Neural cell (in vitro differentiated cells): ENCODE data around the gene CEMIP. TPM values are rescaled to one million over a fixed set of nuclear protein-coding genes. Genes with fewer than 3 reads are reported as not detected.

ENCODE experiments used
- H2AFZ ChIP-seq: fragments of 200-600, 300-800 bp; sonication (generic), shearing (Covaris generic); 2 replicates; pipeline ENCODE4 v1.6.0; 2014; ENCODE audit warnings: low read depth, mild to moderate bottlenecking, antibody characterized with exemption, low read length, moderate library complexity
- H3F3A ChIP-seq: fragments of 200-600 bp; shearing (Covaris generic); 2 replicates; pipeline ENCODE4 v1.6.1; 2016; ENCODE audit warnings: mild to moderate bottlenecking, moderate library complexity, mixed read lengths, antibody characterized with exemption, low read length; ENCODE audit not compliant: insufficient read depth, poor library complexity, severe bottlenecking
- H3K27ac ChIP-seq: fragments of 200-600, 300-800 bp; sonication (generic), shearing (Covaris generic); 2 replicates; pipeline ENCODE4 v1.5.1; 2014; ENCODE audit warnings: mild to moderate bottlenecking, low read length, moderate library complexity
- H3K27me3 ChIP-seq: fragments of 300-800, 200-600 bp; sonication (generic), shearing (Covaris generic); 2 replicates; pipeline ENCODE4 v1.6.0; 2014; ENCODE audit warnings: mild to moderate bottlenecking, low read depth, low read length, moderate library complexity; ENCODE audit not compliant: insufficient read depth
- H3K36me3 ChIP-seq: fragments of 300-800, 200-600 bp; sonication (generic), shearing (Covaris generic); 2 replicates; pipeline ENCODE4 v1.5.1; 2014; ENCODE audit warnings: mild to moderate bottlenecking, antibody characterized with exemption, low read length, moderate library complexity; ENCODE audit not compliant: insufficient read depth
- H3K4me2 ChIP-seq: fragments of 300-800, 200-600 bp; sonication (generic), shearing (Covaris generic); 2 replicates; pipeline ENCODE4 v1.6.0; 2014; ENCODE audit warnings: mild to moderate bottlenecking, low read length
- H3K4me3 ChIP-seq: fragments of 300-800, 200-600 bp; sonication (generic), shearing (Covaris generic); 2 replicates; pipeline ENCODE4 v1.5.1; 2014; ENCODE audit warnings: mild to moderate bottlenecking, low read length, moderate library complexity
- H3K79me2 ChIP-seq: fragments of 200-600 bp; shearing (Covaris generic); replicated peaks from 2 replicates; pipeline ENCODE4 v1.6.0; 2014; ENCODE audit warnings: mild to moderate bottlenecking, low read length, moderate library complexity; ENCODE audit not compliant: insufficient read depth
- H3K9ac ChIP-seq: fragments of 300-800, 200-600 bp; sonication (generic), shearing (Covaris generic); 2 replicates; pipeline ENCODE4 v1.6.1; 2016; ENCODE audit warnings: mild to moderate bottlenecking, low read length, mixed read lengths
- H3K9me2 ChIP-seq: fragments of 200-600 bp; shearing (Covaris generic); 2 replicates; pipeline ENCODE4 v1.6.1; 2016; ENCODE audit warnings: mild to moderate bottlenecking, low read length, mixed read lengths; ENCODE audit not compliant: insufficient read depth
- H3K9me3 ChIP-seq: fragments of 200-600, 300-800 bp; sonication (generic), shearing (Covaris generic); 2 replicates; pipeline ENCODE4 v1.6.1; 2016; ENCODE audit warnings: mild to moderate bottlenecking, mixed run types, low read length, moderate library complexity, mixed read lengths
- H4K20me1 ChIP-seq: fragments of 200-600 bp; shearing (Covaris generic); 2 replicates; pipeline ENCODE4 v1.6.1; 2016; ENCODE audit warnings: mild to moderate bottlenecking, mixed run types; ENCODE audit not compliant: insufficient read depth
- EP300 ChIP-seq: fragments of 450-650 bp; conservative IDR thresholded peaks from 2 replicates; pipeline ENCODE4 v1.6.1; 2014; ENCODE audit warnings: antibody characterized with exemption, mild to moderate bottlenecking, moderate library complexity; ENCODE audit not compliant: poor library complexity, severe bottlenecking
- EZH2 ChIP-seq: fragments of 200-600, 300-800 bp; shearing (Covaris generic), sonication (generic); IDR thresholded peaks from 2 replicates; pipeline ENCODE4 v1.6.1; 2014; ENCODE audit warnings: antibody characterized with exemption, low read length, borderline replicate concordance, mild to moderate bottlenecking; ENCODE audit not compliant: insufficient read depth, poor library complexity, severe bottlenecking
- MXI1 ChIP-seq: fragments of 450-650 bp; conservative IDR thresholded peaks from 2 replicates; pipeline ENCODE4 v1.6.1; 2014; ENCODE audit warnings: antibody characterized with exemption, mild to moderate bottlenecking; ENCODE audit not compliant: poor library complexity, severe bottlenecking
- POLR2AphosphoS5 ChIP-seq: IDR thresholded peaks from 2 replicates; pipeline ENCODE4 v1.6.1; 2012
- RAD21 ChIP-seq: fragments of 450-650 bp; conservative IDR thresholded peaks from 2 replicates; pipeline ENCODE4 v1.6.1; 2014; ENCODE audit warnings: antibody characterized with exemption, mild to moderate bottlenecking, moderate library complexity
- SMC3 ChIP-seq: fragments of 450-650 bp; conservative IDR thresholded peaks from 2 replicates; pipeline ENCODE4 v1.6.1; 2014; ENCODE audit warnings: antibody characterized with exemption, mild to moderate bottlenecking, moderate library complexity; ENCODE audit not compliant: poor library complexity
- TAF1 ChIP-seq: IDR thresholded peaks from 2 replicates; pipeline ENCODE4 v1.6.1; 2012; ENCODE audit warnings: low read depth
- polyA plus RNA-seq: library from polyadenylated mRNA; depleted of rRNA; stranded (reverse); fragments of >200 nt; gene quantifications from 2 replicates; pipeline ENCODE4 v1.2.3, GENCODE V29; 2014
- TF ChIP-seq, protein P1 (sequence below): IDR thresholded peaks from 2 replicates; pipeline ENCODE4 v1.6.1; 2012; ENCODE audit warnings: borderline replicate concordance
- TF ChIP-seq, protein P2 (sequence below): fragments of 450-650 bp; IDR thresholded peaks from 2 replicates; pipeline ENCODE4 v1.5.1; 2014; ENCODE audit warnings: antibody characterized with exemption, mild to moderate bottlenecking, moderate library complexity; ENCODE audit not compliant: poor library complexity, severe bottlenecking

CEMIP gene
- polyA plus RNA-seq, 1 donor from 2014 or later = 0.04 TPM

DNA sequence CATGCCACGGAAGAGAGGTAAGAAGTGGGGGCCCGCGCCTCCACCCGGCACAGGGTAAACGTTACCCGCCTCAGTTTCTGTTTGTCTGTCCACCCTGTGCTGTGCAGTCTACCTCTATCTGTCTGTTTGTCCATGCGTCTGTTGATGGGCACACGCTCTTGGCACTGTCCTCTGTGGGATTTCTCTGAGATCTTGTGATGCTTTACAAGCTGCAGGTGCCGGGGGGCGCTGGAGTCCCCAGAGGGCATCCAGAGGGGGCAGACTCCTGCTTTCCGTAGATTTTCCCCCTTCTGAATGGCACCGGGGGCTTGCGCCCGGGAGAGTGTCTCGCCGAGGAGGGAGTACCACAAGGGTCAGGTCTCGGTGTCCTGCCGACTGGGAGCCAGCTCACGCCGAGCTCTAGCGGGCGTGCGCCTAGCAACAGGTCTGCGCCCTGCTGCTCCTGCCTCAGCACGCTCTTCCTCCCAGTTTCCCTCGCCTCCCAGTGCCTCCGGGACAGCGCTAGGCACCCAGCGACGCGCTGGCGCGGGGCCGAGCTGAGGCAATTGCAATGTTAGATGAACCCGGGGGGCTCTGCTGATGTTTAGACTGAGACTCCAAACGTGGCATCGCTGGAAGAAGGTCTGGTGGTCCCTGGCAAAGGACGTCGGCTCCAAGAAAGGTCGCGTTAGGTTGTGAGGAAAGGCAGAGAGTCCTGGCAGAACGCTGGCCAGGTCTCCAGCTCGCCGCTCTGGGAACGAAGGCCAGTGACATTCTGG, 667 bp downstream of the CEMIP start:
- TF ChIP-seq, protein P1, sequence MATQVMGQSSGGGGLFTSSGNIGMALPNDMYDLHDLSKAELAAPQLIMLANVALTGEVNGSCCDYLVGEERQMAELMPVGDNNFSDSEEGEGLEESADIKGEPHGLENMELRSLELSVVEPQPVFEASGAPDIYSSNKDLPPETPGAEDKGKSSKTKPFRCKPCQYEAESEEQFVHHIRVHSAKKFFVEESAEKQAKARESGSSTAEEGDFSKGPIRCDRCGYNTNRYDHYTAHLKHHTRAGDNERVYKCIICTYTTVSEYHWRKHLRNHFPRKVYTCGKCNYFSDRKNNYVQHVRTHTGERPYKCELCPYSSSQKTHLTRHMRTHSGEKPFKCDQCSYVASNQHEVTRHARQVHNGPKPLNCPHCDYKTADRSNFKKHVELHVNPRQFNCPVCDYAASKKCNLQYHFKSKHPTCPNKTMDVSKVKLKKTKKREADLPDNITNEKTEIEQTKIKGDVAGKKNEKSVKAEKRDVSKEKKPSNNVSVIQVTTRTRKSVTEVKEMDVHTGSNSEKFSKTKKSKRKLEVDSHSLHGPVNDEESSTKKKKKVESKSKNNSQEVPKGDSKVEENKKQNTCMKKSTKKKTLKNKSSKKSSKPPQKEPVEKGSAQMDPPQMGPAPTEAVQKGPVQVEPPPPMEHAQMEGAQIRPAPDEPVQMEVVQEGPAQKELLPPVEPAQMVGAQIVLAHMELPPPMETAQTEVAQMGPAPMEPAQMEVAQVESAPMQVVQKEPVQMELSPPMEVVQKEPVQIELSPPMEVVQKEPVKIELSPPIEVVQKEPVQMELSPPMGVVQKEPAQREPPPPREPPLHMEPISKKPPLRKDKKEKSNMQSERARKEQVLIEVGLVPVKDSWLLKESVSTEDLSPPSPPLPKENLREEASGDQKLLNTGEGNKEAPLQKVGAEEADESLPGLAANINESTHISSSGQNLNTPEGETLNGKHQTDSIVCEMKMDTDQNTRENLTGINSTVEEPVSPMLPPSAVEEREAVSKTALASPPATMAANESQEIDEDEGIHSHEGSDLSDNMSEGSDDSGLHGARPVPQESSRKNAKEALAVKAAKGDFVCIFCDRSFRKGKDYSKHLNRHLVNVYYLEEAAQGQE = no peak
- TF ChIP-seq POLR2AphosphoS5 (no peak), EP300 (no peak), MXI1 (no peak), EZH2 (no peak), SMC3 (no peak), TAF1 (no peak), RAD21 (no peak)
- TF ChIP-seq, protein P2, sequence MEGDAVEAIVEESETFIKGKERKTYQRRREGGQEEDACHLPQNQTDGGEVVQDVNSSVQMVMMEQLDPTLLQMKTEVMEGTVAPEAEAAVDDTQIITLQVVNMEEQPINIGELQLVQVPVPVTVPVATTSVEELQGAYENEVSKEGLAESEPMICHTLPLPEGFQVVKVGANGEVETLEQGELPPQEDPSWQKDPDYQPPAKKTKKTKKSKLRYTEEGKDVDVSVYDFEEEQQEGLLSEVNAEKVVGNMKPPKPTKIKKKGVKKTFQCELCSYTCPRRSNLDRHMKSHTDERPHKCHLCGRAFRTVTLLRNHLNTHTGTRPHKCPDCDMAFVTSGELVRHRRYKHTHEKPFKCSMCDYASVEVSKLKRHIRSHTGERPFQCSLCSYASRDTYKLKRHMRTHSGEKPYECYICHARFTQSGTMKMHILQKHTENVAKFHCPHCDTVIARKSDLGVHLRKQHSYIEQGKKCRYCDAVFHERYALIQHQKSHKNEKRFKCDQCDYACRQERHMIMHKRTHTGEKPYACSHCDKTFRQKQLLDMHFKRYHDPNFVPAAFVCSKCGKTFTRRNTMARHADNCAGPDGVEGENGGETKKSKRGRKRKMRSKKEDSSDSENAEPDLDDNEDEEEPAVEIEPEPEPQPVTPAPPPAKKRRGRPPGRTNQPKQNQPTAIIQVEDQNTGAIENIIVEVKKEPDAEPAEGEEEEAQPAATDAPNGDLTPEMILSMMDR = no peak
- H3K9ac ChIP-seq = peak overlapping the region; percentile 31
- no peak overlapping the region for H3K27ac ChIP-seq
- H4K20me1 ChIP-seq = no peaks in the 10 kb centered on the region
- no peaks in the 10 kb centered on the region for H3K9me2 ChIP-seq
- H2AFZ ChIP-seq = no peak overlapping the region
- H3F3A ChIP-seq = no peaks in the 10 kb centered on the region
- H3K4me2 ChIP-seq = peak overlapping the region; percentile 40
- no peaks in the 10 kb centered on the region for H3K79me2 ChIP-seq
- H3K4me3 ChIP-seq = peak overlapping the region; percentile 84
- H3K36me3 ChIP-seq = no peaks in the 10 kb centered on the region
- H3K27me3 ChIP-seq = peaks cover 57% of the 10 kb centered on the region
- H3K9me3 ChIP-seq = no peaks in the 10 kb centered on the region

DNA sequence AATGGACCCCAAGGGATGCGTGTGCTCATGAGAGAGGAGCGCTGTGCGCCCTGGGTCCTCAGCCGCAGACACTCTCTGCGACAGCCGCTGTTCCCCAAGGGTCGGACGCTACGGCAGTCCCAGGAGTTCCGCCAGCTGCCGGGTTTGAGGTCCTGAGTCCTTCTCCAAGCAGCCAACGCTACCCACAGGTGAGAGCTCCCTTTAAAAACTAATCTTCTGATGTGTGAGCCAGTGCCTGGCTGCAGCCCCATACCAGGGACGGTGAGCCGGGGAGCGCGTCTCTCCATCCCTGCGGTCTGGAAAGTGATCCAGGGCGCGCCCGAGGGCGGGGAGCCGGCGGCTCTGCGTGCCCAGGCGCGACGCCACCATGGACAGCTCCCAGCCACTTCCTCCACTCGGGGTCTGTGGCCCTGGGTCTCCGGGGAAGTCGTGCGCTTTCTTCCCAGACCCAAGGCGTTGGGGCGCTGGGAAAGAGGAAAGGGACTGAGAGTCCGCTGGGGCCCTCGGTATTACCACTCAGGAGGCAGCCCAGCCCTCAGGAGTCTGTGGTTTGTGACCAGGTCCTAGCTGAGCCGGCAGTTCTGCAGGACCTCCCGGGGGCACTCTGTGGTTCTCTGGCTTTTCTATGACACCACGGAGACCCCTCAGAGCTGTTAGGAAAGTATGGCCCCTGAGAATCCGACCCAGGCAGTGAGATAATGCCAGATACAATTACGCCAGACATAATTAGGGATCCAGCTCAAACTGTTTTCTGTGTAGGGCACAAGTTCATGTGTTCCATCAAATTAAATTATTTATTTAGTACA, 1.4 kb downstream of the CEMIP start:
- H3K36me3 ChIP-seq = no peaks in the 10 kb centered on the region
- no peak overlapping the region for H3K9ac ChIP-seq
- no peaks in the 10 kb centered on the region for H3K79me2 ChIP-seq
- H3F3A ChIP-seq = no peaks in the 10 kb centered on the region
- peak overlapping the region; percentile 84 for H3K4me3 ChIP-seq
- H3K4me2 ChIP-seq = no peak overlapping the region
- no peak overlapping the region for H2AFZ ChIP-seq
- no peaks in the 10 kb centered on the region for H3K9me2 ChIP-seq
- H3K27me3 ChIP-seq = peaks cover 57% of the 10 kb centered on the region
- H4K20me1 ChIP-seq = no peaks in the 10 kb centered on the region
- H3K9me3 ChIP-seq = no peaks in the 10 kb centered on the region
- H3K27ac ChIP-seq = no peak overlapping the region
- TF ChIP-seq MXI1 = no peak
- TF ChIP-seq, protein P2 = no peak
- no peak for TF ChIP-seq SMC3
- TF ChIP-seq RAD21 = no peak
- TF ChIP-seq, protein P1 = peak; percentile 42
- no peak for TF ChIP-seq EZH2
- TF ChIP-seq TAF1 = no peak
- TF ChIP-seq POLR2AphosphoS5 = no peak
